Thoracic aorta (tissue), 2 donors: Measurements from ENCODE around the gene CPVL. TPM values are rescaled to one million over a fixed set of nuclear protein-coding genes. Genes with fewer than 3 reads are reported as not detected.

Source experiments
- ATAC-seq: fragments of 150-250 bp; one replicate; pipeline ENCODE4 v1.8.0; 2017; ENCODE audit warnings: low read depth; ENCODE audit not compliant: insufficient number of reproducible peaks, low FRiP score
- DNase-seq: peaks from one replicate; pipeline ENCODE4 v3.0.0-alpha.2; 2020; ENCODE audit warnings: low spot score
- H3K27ac ChIP-seq, 2 donors: fragments of 200-600 bp; sonication (generic); 1 replicate in 1 of 2; 2 replicates in 1 of 2; pipeline ENCODE4 v1.5.1; 2016; ENCODE audit warnings: mild to moderate bottlenecking in 2 of 2, moderate library complexity in 2 of 2
- H3K27me3 ChIP-seq: fragments of 200-600 bp; sonication (generic); replicated peaks from 2 replicates; pipeline ENCODE4 v1.6.0; 2016; ENCODE audit warnings: mild to moderate bottlenecking; ENCODE audit not compliant: insufficient read depth
- H3K36me3 ChIP-seq: fragments of 200-600 bp; sonication (generic); one replicate; pipeline ENCODE4 v1.5.1; 2016
- H3K4me1 ChIP-seq, 2 donors: fragments of 200-600 bp; sonication (generic); 1 replicate in 1 of 2; 2 replicates in 1 of 2; pipeline versions ENCODE4 v1.5.1 to v1.6.0; 2016; ENCODE audit warnings: low read depth in 2 of 2, mild to moderate bottlenecking in 1 of 2; ENCODE audit not compliant: control insufficient read depth in 1 of 2
- H3K4me3 ChIP-seq: fragments of 200-600 bp; sonication (generic); 2 replicates; pipeline ENCODE4 v1.5.1; 2016; ENCODE audit warnings: mild to moderate bottlenecking
- H3K9me3 ChIP-seq: fragments of 200-600 bp; sonication (generic); 2 replicates; pipeline ENCODE4 v1.5.1; 2016
- CTCF ChIP-seq: fragments of 200-600 bp; sonication (generic); IDR thresholded peaks from one replicate; pipeline ENCODE4 v1.5.1; 2019; ENCODE audit warnings: antibody characterized with exemption
- total RNA-seq, 2 donors: library from RNA; depleted of rRNA; stranded (reverse); fragments of >200 nt; gene quantifications; one replicate each; pipeline versions ENCODE4 v1.1.0 to v1.2.3, GENCODE V29; 2016

The CPVL gene
- total RNA-seq, 2 donors from 2014 or later = 21.0 to 22.9 TPM

GRCh38 chr7:28980451-28981160, 165.7 kb downstream of the CPVL start:
- no peak overlapping the region for H3K4me3 ChIP-seq
- no peaks in the 10 kb centered on the region for H3K9me3 ChIP-seq
- TF ChIP-seq CTCF = no peak
- ATAC-seq (no peak), DNase-seq (no peak)
- H3K36me3 ChIP-seq = no peaks in the 10 kb centered on the region
- H3K4me1 ChIP-seq = peaks cover 4 to 8% of the 10 kb centered on the region in 2 donors
- no peaks in the 10 kb centered on the region for H3K27me3 ChIP-seq
- H3K27ac ChIP-seq = no peak overlapping the region

GRCh38 chr7:28979776-28980175, 166.6 kb downstream of the CPVL start:
- DNase-seq (no peak), ATAC-seq (no peak)
- H3K27ac ChIP-seq = no peak overlapping the region
- H3K27me3 ChIP-seq = no peaks in the 10 kb centered on the region
- H3K4me3 ChIP-seq = no peak overlapping the region
- peaks cover 2 to 7% of the 10 kb centered on the region in 2 donors for H3K4me1 ChIP-seq
- no peaks in the 10 kb centered on the region for H3K9me3 ChIP-seq
- TF ChIP-seq CTCF = no peak
- H3K36me3 ChIP-seq = no peaks in the 10 kb centered on the region

- Histone ChIP-seq H3K9me3 (peaks cover 1% of the 10 kb centered on the region), H3K4me3 (no peak overlapping the region), H3K27me3 (no peaks in the 10 kb centered on the region), H3K36me3 (no peaks in the 10 kb centered on the region), H3K4me1 (no peaks in the 10 kb centered on the region), H3K27ac (no peak overlapping the region)
- ATAC-seq = no peak
- no peak for TF ChIP-seq CTCF
- DNase-seq = no peak
Observed at GRCh38 chr7:28977881-28978280, 168.5 kb downstream of the CPVL start.

GRCh38 chr7:28976022-28976421, 170.3 kb downstream of the CPVL start:
- H3K27ac ChIP-seq = no peak overlapping the region
- no peaks in the 10 kb centered on the region for H3K27me3 ChIP-seq
- H3K4me1 ChIP-seq = no peaks in the 10 kb centered on the region
- ATAC-seq = no peak
- no peaks in the 10 kb centered on the region for H3K36me3 ChIP-seq
- no peak for TF ChIP-seq CTCF
- peaks cover 5% of the 10 kb centered on the region for H3K9me3 ChIP-seq
- no peak overlapping the region for H3K4me3 ChIP-seq
- no peak for DNase-seq

- H3K27ac ChIP-seq = no peak overlapping the region
- H3K27me3 ChIP-seq = no peaks in the 10 kb centered on the region
- ATAC-seq (no peak), DNase-seq (no peak)
- no peak for TF ChIP-seq CTCF
- peaks cover 5% of the 10 kb centered on the region for H3K9me3 ChIP-seq
- no peaks in the 10 kb centered on the region for H3K4me1 ChIP-seq
- no peaks in the 10 kb centered on the region for H3K36me3 ChIP-seq
- no peak overlapping the region for H3K4me3 ChIP-seq
Observed at GRCh38 chr7:28973591-28973990, 172.7 kb downstream of the CPVL start.
